Ovary (tissue), 9 donors: ENCODE results near the gene PIK3R5. TPM values are rescaled to one million over a fixed set of nuclear protein-coding genes. Genes with fewer than 3 reads are reported as not detected.

Experiments
- DNase-seq, 5 donors: peaks; one replicate each; pipeline ENCODE4 v3.0.0-alpha.2; 2019 to 2020
- H3K27ac ChIP-seq, 2 donors: fragments of 200-600 bp; one replicate each; pipeline versions ENCODE4 v1.5.1 to v1.8.0; 2019 to 2022
- H3K27me3 ChIP-seq: fragments of 200-600 bp; one replicate; pipeline ENCODE4 v1.8.0; 2022
- H3K36me3 ChIP-seq: fragments of 200-600 bp; sonication (generic); one replicate; pipeline ENCODE4 v1.5.1; 2019
- H3K4me1 ChIP-seq: one replicate; pipeline ENCODE4 v1.8.1; 2013; ENCODE audit warnings: mild to moderate bottlenecking, moderate library complexity; ENCODE audit not compliant: insufficient read depth
- H3K4me3 ChIP-seq: fragments of 200-600 bp; sonication (generic); one replicate; pipeline ENCODE4 v1.5.1; 2017
- H3K9me3 ChIP-seq, 2 donors: fragments of 200-600 bp in 1 of 2; sonication (generic) in 1 of 2; one replicate each; pipeline versions ENCODE4 v1.5.1 to v1.8.1; 2013 to 2019; ENCODE audit warnings: mild to moderate bottlenecking in 1 of 2, moderate library complexity in 1 of 2
- EP300 ChIP-seq: sonication (generic); formaldehyde crosslinking; IDR thresholded peaks from one replicate; pipeline ENCODE4 v1.6.1; 2017; ENCODE audit warnings: antibody characterized with exemption
- POLR2A ChIP-seq: fragments of 450-650 bp; IDR thresholded peaks from one replicate; pipeline ENCODE4 v1.6.1; 2017; ENCODE audit warnings: antibody characterized with exemption, mild to moderate bottlenecking, moderate library complexity
- WGBS, 3 donors: extraction: QIAGEN DNeasy Blood & Tissue Kit in 1 of 3; methylation state at CpG; one replicate each; pipeline versions ENCODE4 v1.1.5 to v1.1.7; 2013 to 2017; 5-methylcytosine and 5-hydroxymethylcytosine counted together
- intact Hi-C, 4 donors: fragments of 100-400 bp; cut with DNase I; formaldehyde crosslinking; loops; one replicate each; pipeline versions ENCODE4 v1.11.0 to v1.15.1; 2022 to 2023
- polyA plus RNA-seq, 2 donors: library from polyadenylated mRNA; stranded (reverse); fragments of 200-250 nt in 1 of 2; fragments of 350-450 nt in 1 of 2; fragmentation: Illumina TruSeq in 1 of 2; extraction: RNeasy Lipid Tissue Mini Kit (QIAGEN cat#74804) in 1 of 2; gene quantifications; one replicate each; pipeline ENCODE4 v1.2.3, GENCODE V29; 2013 to 2014
- total RNA-seq, 7 donors: library from RNA; depleted of rRNA in 2 of 7; stranded (reverse); fragments of >200 nt in 2 of 7; fragmentation: NEBNext Ultra II Directional in 3 of 7; extraction: Animal tissue kit (Norgen Biotek cat#: 25700) in 3 of 7; gene quantifications; one replicate each; pipeline versions ENCODE4 v1.1.0 to v1.2.4, GENCODE V29; 2016 to 2023
- TF ChIP-seq, protein P1 (sequence below), 3 donors: fragments of 450-650 bp in 2 of 3; fragments of 200-600 bp in 1 of 3; IDR thresholded peaks; one replicate each; pipeline versions ENCODE4 v1.5.1 to v1.8.0; 2016 to 2022; ENCODE audit warnings: antibody characterized with exemption in 3 of 3, mild to moderate bottlenecking in 1 of 3
- donor health status: DM: no; HTN: no; CAD: no; lungs with moderate emphysema.
- donor health status: DM: no; HTN: no; CAD: no.
- donor health status: Bipolar disorder and iron deficiency.
- donor health status: DM: yes; HTN: yes; CAD: no.
- donor health status: DM: no; HTN: no; CAD: no.
- donor health status: DM: yes; HTN: yes; CAD: no.

The PIK3R5 gene
- total and polyA plus RNA-seq, 9 donors, result 0.86 to 8.9 (median 3.7) TPM

DNA sequence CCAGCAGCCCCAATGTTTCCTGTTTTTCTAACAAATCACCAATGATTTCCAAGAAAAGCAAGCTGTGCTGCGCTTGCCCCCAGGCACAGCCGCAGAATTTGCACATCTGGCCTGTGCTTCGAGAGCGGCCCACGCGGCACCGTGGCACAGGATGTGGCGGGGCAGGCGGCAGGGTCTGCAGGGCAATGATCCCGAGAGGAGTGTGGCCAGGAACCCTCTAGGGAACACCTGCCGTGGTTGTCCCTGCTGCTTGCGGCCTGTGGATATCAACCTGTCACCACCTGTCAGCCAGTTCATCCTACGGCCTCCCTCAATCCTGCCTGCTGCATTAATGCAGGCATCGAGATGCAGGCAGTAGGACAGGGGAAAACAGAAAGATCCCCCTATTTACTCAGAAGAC lies 24.0 kb downstream of the PIK3R5 start:
- intact Hi-C loops, result loop anchor here in 1 of 4 donors (10.0 kb wide), 1 partner anchor 63 kb away; no protein-coding TSS in a partner anchor
- no peaks in the 10 kb centered on the region for H3K36me3 ChIP-seq
- no peak for DNase-seq
- no peak overlapping the region for H3K4me3 ChIP-seq
- H3K9me3 ChIP-seq, result no peaks in the 10 kb centered on the region
- WGBS, 3 donors, result 78 to 86% (median 82%) methylated on average over 14 of the region's 14 CpGs
- H3K4me1 ChIP-seq, result no peaks in the 10 kb centered on the region
- TF ChIP-seq POLR2A (no peak), EP300 (no peak)
- TF ChIP-seq, protein P1, sequence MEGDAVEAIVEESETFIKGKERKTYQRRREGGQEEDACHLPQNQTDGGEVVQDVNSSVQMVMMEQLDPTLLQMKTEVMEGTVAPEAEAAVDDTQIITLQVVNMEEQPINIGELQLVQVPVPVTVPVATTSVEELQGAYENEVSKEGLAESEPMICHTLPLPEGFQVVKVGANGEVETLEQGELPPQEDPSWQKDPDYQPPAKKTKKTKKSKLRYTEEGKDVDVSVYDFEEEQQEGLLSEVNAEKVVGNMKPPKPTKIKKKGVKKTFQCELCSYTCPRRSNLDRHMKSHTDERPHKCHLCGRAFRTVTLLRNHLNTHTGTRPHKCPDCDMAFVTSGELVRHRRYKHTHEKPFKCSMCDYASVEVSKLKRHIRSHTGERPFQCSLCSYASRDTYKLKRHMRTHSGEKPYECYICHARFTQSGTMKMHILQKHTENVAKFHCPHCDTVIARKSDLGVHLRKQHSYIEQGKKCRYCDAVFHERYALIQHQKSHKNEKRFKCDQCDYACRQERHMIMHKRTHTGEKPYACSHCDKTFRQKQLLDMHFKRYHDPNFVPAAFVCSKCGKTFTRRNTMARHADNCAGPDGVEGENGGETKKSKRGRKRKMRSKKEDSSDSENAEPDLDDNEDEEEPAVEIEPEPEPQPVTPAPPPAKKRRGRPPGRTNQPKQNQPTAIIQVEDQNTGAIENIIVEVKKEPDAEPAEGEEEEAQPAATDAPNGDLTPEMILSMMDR (IDR thresholded peaks at IDR 0.05), result no peak
- H3K27ac ChIP-seq, result no peak overlapping the region
- no peaks in the 10 kb centered on the region for H3K27me3 ChIP-seq

DNA sequence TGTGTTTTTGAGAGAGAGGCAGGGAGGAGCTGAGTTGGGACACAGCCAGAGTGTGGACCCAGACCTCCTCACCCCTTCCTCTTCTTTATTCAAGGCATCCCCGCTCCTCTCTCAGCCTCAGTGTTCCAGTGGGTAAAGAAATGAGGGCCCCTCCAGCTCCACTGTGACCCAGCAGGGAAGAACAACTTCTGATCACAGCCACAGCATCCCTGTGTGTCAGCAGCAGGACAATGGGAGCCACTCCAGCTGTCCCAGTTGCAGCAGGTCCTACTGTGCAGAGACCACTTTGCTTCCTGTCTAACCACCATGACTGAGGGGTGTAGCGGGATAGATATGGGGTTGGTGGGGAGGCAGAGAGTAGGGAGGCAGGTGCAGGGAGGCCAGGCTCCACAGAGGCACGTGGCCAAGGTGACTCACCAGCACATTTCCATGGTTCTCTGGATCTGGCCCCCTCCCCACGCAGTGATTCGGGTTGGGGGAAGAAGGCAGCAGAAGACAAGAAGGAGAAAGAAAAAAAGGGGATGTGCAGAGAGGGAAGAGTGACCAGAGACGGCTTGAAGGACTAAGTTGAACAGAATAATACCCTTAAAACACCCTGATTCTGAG lies 24.5 kb downstream of the PIK3R5 start:
- DNase-seq, result no peak
- WGBS, 3 donors, result 58 to 67% (median 67%) methylated on average over 6 of the region's 6 CpGs

DNA sequence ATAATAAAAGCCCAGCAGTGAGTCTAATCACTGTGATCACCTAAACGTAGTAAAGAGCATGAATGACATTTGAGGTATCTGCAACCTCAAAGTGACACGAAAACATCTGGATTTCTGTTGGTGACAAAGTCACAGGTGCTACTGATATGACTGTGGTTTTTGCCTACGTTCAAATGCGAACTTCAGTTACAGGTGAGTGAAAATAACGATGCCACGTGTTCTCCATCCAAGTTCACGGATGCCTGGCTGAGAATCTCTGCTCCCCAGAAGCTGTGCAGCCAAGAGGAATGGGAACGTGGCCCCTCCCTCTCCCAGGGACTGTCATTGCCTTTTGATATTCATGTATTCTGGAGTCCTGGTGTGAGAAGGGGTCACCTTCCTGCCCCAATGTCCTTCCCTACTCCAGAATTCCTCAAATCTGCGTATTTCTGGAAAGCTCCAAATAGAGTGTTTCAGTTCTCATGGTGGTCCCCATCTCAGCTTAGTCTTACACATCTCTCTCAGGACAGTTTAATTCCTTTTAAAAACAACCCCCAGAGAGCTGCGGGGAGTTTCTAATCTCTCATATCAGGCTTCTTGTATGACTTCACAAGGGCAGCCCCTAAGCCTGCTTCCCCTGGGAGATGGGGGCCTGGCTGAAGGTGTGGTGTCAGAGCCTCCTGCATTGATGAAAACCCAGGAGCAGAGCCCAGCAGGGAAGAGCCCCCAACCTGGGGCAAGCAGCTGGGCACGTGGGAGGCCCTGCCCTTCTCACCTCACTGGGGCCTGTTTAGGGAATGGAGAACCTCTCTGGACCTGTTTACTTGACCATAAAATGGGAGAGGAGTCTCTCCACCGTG lies 25.8 kb downstream of the PIK3R5 start:
- whole genome bisulfite sequencing, 3 donors, result 38 to 48% (median 42%) methylated on average over 12 of the region's 12 CpGs
- Histone ChIP-seq H3K9me3 (no peaks in the 10 kb centered on the region), H3K4me1 (no peaks in the 10 kb centered on the region), H3K27ac (no peak overlapping the region), H3K36me3 (no peaks in the 10 kb centered on the region), H3K4me3 (no peak overlapping the region), H3K27me3 (no peaks in the 10 kb centered on the region)
- no peak for TF ChIP-seq POLR2A
- no peak for TF ChIP-seq EP300
- TF ChIP-seq, protein P1 (IDR thresholded peaks at IDR 0.05), result no peak
- intact Hi-C loops, result loop anchor here in 1 of 4 donors (10.0 kb wide), 1 partner anchor 65 kb away; no protein-coding TSS in a partner anchor
- DNase-seq, result no peak

More for the DNA sequence above, 24.5 kb downstream of the PIK3R5 start:
- H3K9me3 ChIP-seq, result no peaks in the 10 kb centered on the region
- TF ChIP-seq, protein P1 (IDR thresholded peaks at IDR 0.05), result no peak
- TF ChIP-seq EP300 (no peak), POLR2A (no peak)
- no peaks in the 10 kb centered on the region for H3K27me3 ChIP-seq
- no peaks in the 10 kb centered on the region for H3K4me1 ChIP-seq
- no peak overlapping the region for H3K4me3 ChIP-seq
- H3K27ac ChIP-seq, result no peak overlapping the region
- intact Hi-C loops, result loop anchor here in 1 of 4 donors (10.0 kb wide), 1 partner anchor 64 kb away; no protein-coding TSS in a partner anchor
- no peaks in the 10 kb centered on the region for H3K36me3 ChIP-seq

DNA sequence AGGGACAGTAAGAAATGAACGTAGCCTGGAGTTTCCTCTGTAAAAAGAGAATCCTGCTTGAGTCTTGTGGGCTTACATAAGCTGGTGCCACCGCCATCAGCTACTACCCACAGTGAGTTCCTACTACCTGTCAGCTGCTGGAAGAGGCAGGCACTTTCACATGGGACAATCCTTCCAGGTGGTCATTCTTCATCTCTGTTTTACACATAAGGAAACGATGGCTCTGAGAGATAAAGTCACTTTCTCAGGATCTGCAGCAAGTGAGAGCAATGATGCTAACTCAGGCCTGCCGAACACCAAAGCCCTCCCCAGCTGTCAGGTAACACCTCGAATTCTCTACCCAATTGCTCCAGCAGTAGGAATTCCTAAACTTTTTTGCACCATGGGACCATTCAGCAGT lies 26.6 kb downstream of the PIK3R5 start:
- DNase-seq, result no peak
- Histone ChIP-seq H3K27ac (no peak overlapping the region), H3K4me1 (no peaks in the 10 kb centered on the region), H3K27me3 (no peaks in the 10 kb centered on the region), H3K9me3 (no peaks in the 10 kb centered on the region), H3K4me3 (no peak overlapping the region), H3K36me3 (no peaks in the 10 kb centered on the region)
- 76 to 79% (median 79%) methylated on average over 5 of the region's 5 CpGs for WGBS, 3 donors
- intact Hi-C loops, result no loop called here
- TF ChIP-seq EP300, result no peak
- TF ChIP-seq, protein P1 (IDR thresholded peaks at IDR 0.05), result no peak
- TF ChIP-seq POLR2A, result no peak
